ENCODE results near the gene NKAIN2. TPM values are rescaled to one million over a fixed set of nuclear protein-coding genes. Genes with fewer than 3 reads are reported as not detected.
A peak's percentile ranks its signal among the peaks of the same experiment; 100 is the strongest.

Gene NKAIN2
- under 1 TPM in 1 of 3 donors, not detected in 2; 0.45 TPM for total RNA-seq
- total RNA-seq (2013) = 0.05 TPM

GRCh38 chr6:123803504-123804013 lies at the start of gene NKAIN2:
NKAIN2 (plus strand) TSS chr6:123803865.
- ATAC-seq (peak in 2 of 3 donors; percentile 18 to 30), DNase-seq (no peak)
- H3K4me3 Mint-ChIP-seq = peak within 1 kb of the TSS; percentile 65
- H3K27ac Mint-ChIP-seq = no peak within 1 kb of the TSS
- H3K4me1 Mint-ChIP-seq = peaks cover 6 to 16% of the 10 kb centered on the region in 2 donors
- H3K27ac ChIP-seq (ENCODE audit: low read length) = no peak within 1 kb of the TSS
- no peaks in the 10 kb centered on the region for H3K36me3 Mint-ChIP-seq
- no peak for TF ChIP-seq CTCF (IDR thresholded peaks at IDR 0.05)
- peaks cover 18% of the 10 kb centered on the region for H3K27me3 ChIP-seq (ENCODE audit: control insufficient read depth, insufficient read depth, low read length)
- WGBS (ENCODE audit: insufficient coverage) = under 1% methylated on average over 84 of the region's 84 CpGs
- peak within 1 kb of the TSS; percentile 22 for H3K4me3 ChIP-seq (ENCODE audit: low read length)
- peaks cover 9% of the 10 kb centered on the region for H3K4me1 ChIP-seq (ENCODE audit: control insufficient read depth, insufficient read depth, low read length)
- no peaks in the 10 kb centered on the region for H3K36me3 ChIP-seq (ENCODE audit: control insufficient read depth, insufficient read depth, low read length)
- H3K9me3 Mint-ChIP-seq = no peaks in the 10 kb centered on the region
- peaks cover 24 to 31% of the 10 kb centered on the region in 2 donors for H3K27me3 Mint-ChIP-seq (ENCODE audit: low read depth in 2 of 2)
- intact Hi-C loops (cut with micrococcal nuclease) = no loop called here
- no peaks in the 10 kb centered on the region for H3K9me3 ChIP-seq (ENCODE audit: control insufficient read depth, insufficient read depth, low read length)

- DNase-seq = no peak
- no peaks in the 10 kb centered on the region for H3K9me3 ChIP-seq (ENCODE audit: control insufficient read depth, insufficient read depth, low read length)
- intact Hi-C loops (cut with micrococcal nuclease) = no loop called here
- Mint-ChIP-seq H3K27me3 (ENCODE audit: low read depth in 2 of 2) (no peaks in the 10 kb centered on the region), H3K9me3 (peaks cover 3 to 4% of the 10 kb centered on the region in 2 donors), H3K4me1 (no peaks in the 10 kb centered on the region), H3K27ac (no peak overlapping the region), H3K4me3 (no peak overlapping the region), H3K36me3 (no peaks in the 10 kb centered on the region)
- no peaks in the 10 kb centered on the region for H3K4me1 ChIP-seq (ENCODE audit: control insufficient read depth, insufficient read depth, low read length)
- no peaks in the 10 kb centered on the region for H3K27me3 ChIP-seq (ENCODE audit: control insufficient read depth, insufficient read depth, low read length)
- no peak overlapping the region for H3K4me3 ChIP-seq (ENCODE audit: low read length)
- no peaks in the 10 kb centered on the region for H3K36me3 ChIP-seq (ENCODE audit: control insufficient read depth, insufficient read depth, low read length)
- no peak for ATAC-seq
- no peak overlapping the region for H3K27ac ChIP-seq (ENCODE audit: low read length)
- WGBS (ENCODE audit: insufficient coverage) = 88% methylated on average over 1 of the region's 1 CpG
- no peak for TF ChIP-seq CTCF (IDR thresholded peaks at IDR 0.05)
Measured at GRCh38 chr6:123759472-123759871, 44.2 kb upstream of the NKAIN2 start.

GRCh38 chr6:123763904-123764303 lies 39.8 kb upstream of the NKAIN2 start:
- no peak overlapping the region for H3K4me3 ChIP-seq (ENCODE audit: low read length)
- TF ChIP-seq CTCF (IDR thresholded peaks at IDR 0.05) = no peak
- ATAC-seq = no peak
- no peak for DNase-seq
- Mint-ChIP-seq H3K36me3 (no peaks in the 10 kb centered on the region), H3K27ac (no peak overlapping the region), H3K4me3 (no peak overlapping the region), H3K9me3 (no peaks in the 10 kb centered on the region), H3K27me3 (ENCODE audit: low read depth in 2 of 2) (no peaks in the 10 kb centered on the region), H3K4me1 (no peaks in the 10 kb centered on the region)
- intact Hi-C loops (cut with micrococcal nuclease) = no loop called here
- H3K27ac ChIP-seq (ENCODE audit: low read length) = no peak overlapping the region
- no peaks in the 10 kb centered on the region for H3K36me3 ChIP-seq (ENCODE audit: control insufficient read depth, insufficient read depth, low read length)
- no peaks in the 10 kb centered on the region for H3K27me3 ChIP-seq (ENCODE audit: control insufficient read depth, insufficient read depth, low read length)
- no peaks in the 10 kb centered on the region for H3K4me1 ChIP-seq (ENCODE audit: control insufficient read depth, insufficient read depth, low read length)
- H3K9me3 ChIP-seq (ENCODE audit: control insufficient read depth, insufficient read depth, low read length) = no peaks in the 10 kb centered on the region
- no CpG with 5 or more reads among the region's 1 CpG for WGBS (ENCODE audit: insufficient coverage)

- no peak for ATAC-seq
- no peak overlapping the region for H3K4me3 ChIP-seq (ENCODE audit: low read length)
Measured at GRCh38 chr6:123764722-123765121, 38.9 kb upstream of the NKAIN2 start.

More at GRCh38 chr6:123764722-123765121, 38.9 kb upstream of the NKAIN2 start:
- Mint-ChIP-seq H3K4me3 (no peak overlapping the region), H3K27me3 (ENCODE audit: low read depth in 2 of 2) (no peaks in the 10 kb centered on the region), H3K9me3 (no peaks in the 10 kb centered on the region), H3K27ac (no peak overlapping the region), H3K4me1 (no peaks in the 10 kb centered on the region), H3K36me3 (no peaks in the 10 kb centered on the region)
- Histone ChIP-seq H3K9me3 (ENCODE audit: control insufficient read depth, insufficient read depth, low read length) (no peaks in the 10 kb centered on the region), H3K4me1 (ENCODE audit: control insufficient read depth, insufficient read depth, low read length) (no peaks in the 10 kb centered on the region), H3K27ac (ENCODE audit: low read length) (no peak overlapping the region), H3K27me3 (ENCODE audit: control insufficient read depth, insufficient read depth, low read length) (no peaks in the 10 kb centered on the region), H3K36me3 (ENCODE audit: control insufficient read depth, insufficient read depth, low read length) (no peaks in the 10 kb centered on the region)
- no peak for DNase-seq
- intact Hi-C loops (cut with micrococcal nuclease) = no loop called here
- TF ChIP-seq CTCF (IDR thresholded peaks at IDR 0.05) = no peak
- WGBS (ENCODE audit: insufficient coverage) = no CpG with 5 or more reads among the region's 2 CpGs
